WTC11 (cell line): ENCODE results near the gene NTN3.

Experiments used
- CTCF ChIP-seq: fragments of 200-600 bp; IDR thresholded peaks from 2 replicates; pipeline ENCODE4 v1.8.0; 2022; ENCODE audit warnings: antibody characterized with exemption
- HMGXB4 ChIP-seq: sonication (generic); formaldehyde crosslinking; IDR thresholded peaks from 2 replicates; pipeline ENCODE4 v1.8.1; 2023; ENCODE audit warnings: mild to moderate bottlenecking, moderate library complexity, missing genetic modification reagents
- IRF2 ChIP-seq: sonication (generic); formaldehyde crosslinking; IDR thresholded peaks from 2 replicates; pipeline ENCODE4 v1.8.0; 2022; ENCODE audit warnings: low read depth, missing genetic modification reagents, borderline replicate concordance
- KAT7 ChIP-seq: sonication (generic); formaldehyde crosslinking; IDR thresholded peaks from 2 replicates; pipeline ENCODE4 v1.8.1; 2023; ENCODE audit warnings: missing genetic modification reagents, mild to moderate bottlenecking, borderline replicate concordance
- TEAD1 ChIP-seq: sonication (generic); formaldehyde crosslinking; IDR thresholded peaks from 2 replicates; pipeline ENCODE4 v1.8.0; 2022; ENCODE audit warnings: mild to moderate bottlenecking, missing genetic modification reagents

GRCh38 chr16:2425825-2426430 lies 45.2 kb upstream of the NTN3 start:
- no peak for TF ChIP-seq CTCF
- no peak for TF ChIP-seq KAT7 (CRISPR knock-in tag)
- no peak for TF ChIP-seq TEAD1 (CRISPR knock-in tag)
- TF ChIP-seq IRF2 (CRISPR knock-in tag), result no peak
- TF ChIP-seq HMGXB4 (CRISPR knock-in tag), result no peak
